ENCODE data around the gene TBC1D22A. TPM values are rescaled to one million over a fixed set of nuclear protein-coding genes. Genes with fewer than 3 reads are reported as not detected.
A peak's percentile ranks its signal among the peaks of the same experiment; 100 is the strongest.

TBC1D22A gene
- total and polyA plus RNA-seq, 2 experiments from 2014 or later, result 15.3 to 19.8 TPM

DNA sequence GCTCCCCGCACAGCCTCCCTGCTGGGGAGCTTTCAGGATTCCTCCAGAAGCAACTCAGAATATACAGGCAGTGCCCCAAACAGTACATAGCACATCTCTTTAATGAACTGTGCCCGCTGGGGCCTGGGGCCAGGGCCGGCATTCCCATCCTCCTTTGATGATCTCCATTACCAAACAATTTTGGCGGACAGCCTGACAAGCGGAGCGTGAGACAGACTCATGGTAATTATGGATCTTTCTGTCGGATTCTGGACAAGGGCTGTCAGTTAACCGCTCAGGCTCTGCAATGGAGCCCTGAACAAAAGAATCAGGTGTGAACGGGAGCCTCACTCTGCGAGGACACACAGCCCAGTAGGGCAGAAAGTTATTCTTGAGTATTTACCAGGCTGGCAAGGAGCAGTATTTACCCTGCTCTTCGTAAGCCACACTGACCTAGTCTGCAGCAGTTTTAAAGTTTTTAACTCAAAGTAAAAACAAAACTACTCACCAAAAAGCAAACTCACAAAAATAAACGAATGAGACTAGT, 174.0 kb downstream of the TBC1D22A start:
- peaks cover 36% of the 10 kb centered on the region for H3K4me1 ChIP-seq (ENCODE audit: insufficient read depth)
- TF ChIP-seq, protein P1, sequence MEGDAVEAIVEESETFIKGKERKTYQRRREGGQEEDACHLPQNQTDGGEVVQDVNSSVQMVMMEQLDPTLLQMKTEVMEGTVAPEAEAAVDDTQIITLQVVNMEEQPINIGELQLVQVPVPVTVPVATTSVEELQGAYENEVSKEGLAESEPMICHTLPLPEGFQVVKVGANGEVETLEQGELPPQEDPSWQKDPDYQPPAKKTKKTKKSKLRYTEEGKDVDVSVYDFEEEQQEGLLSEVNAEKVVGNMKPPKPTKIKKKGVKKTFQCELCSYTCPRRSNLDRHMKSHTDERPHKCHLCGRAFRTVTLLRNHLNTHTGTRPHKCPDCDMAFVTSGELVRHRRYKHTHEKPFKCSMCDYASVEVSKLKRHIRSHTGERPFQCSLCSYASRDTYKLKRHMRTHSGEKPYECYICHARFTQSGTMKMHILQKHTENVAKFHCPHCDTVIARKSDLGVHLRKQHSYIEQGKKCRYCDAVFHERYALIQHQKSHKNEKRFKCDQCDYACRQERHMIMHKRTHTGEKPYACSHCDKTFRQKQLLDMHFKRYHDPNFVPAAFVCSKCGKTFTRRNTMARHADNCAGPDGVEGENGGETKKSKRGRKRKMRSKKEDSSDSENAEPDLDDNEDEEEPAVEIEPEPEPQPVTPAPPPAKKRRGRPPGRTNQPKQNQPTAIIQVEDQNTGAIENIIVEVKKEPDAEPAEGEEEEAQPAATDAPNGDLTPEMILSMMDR (IDR thresholded peaks at IDR 0.05; ENCODE audit: poor library complexity), result no peak
- TF ChIP-seq EZH2phosphoT487 (IDR thresholded peaks at IDR 0.05; ENCODE audit: low read depth, severe bottlenecking, unreplicated experiment) (no peak), EZH2 (IDR thresholded peaks at IDR 0.05; ENCODE audit: borderline replicate concordance) (no peak)
- no peaks in the 10 kb centered on the region for H4K20me1 ChIP-seq (ENCODE audit: insufficient read depth, poor library complexity, severe bottlenecking)
- H3K27me3 ChIP-seq, result no peaks in the 10 kb centered on the region
- H3K9me2 ChIP-seq (replicated peaks; ENCODE audit: insufficient read depth), result no peaks in the 10 kb centered on the region
- no peaks in the 10 kb centered on the region for H3K36me3 ChIP-seq (replicated peaks; ENCODE audit: insufficient read depth, low read depth)
- no peaks in the 10 kb centered on the region for H3K9me3 ChIP-seq (ENCODE audit: low read depth)
- H2AFZ ChIP-seq, result no peak overlapping the region
- peak overlapping the region; percentile 98 for H3K27ac ChIP-seq
- H3K4me3 ChIP-seq, result no peak overlapping the region
- no peak for DNase-seq (ENCODE audit: low spot score)
- H3K79me2 ChIP-seq, result peaks cover 3% of the 10 kb centered on the region
- WGBS (ENCODE audit: low lambda C conversion rate, missing lambda C conversion rate), result 72% methylated on average over 12 of the region's 12 CpGs
- H3K4me2 ChIP-seq, result peak overlapping the region; percentile 39

DNA sequence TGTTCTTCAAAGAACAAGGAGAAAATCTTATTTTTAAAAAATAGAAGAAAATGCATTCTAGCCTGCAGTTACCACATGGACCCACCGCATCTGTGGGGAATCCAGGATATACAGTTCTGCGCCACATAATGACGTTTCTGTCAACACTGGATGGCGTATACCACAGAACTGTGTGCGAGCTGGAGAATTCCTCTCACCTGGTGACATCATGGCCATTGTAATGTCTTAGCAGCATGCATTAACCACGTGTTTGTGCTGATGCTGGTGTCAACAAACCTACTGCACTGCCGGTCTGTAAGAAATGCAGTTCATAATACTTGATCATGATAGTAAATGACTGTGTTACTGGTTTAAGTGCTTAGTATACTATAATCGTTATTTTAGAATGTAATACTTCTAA, 174.7 kb downstream of the TBC1D22A start:
- H3K36me3 ChIP-seq (replicated peaks; ENCODE audit: insufficient read depth, low read depth), result no peaks in the 10 kb centered on the region
- 81% methylated on average over 8 of the region's 8 CpGs for WGBS (ENCODE audit: low lambda C conversion rate, missing lambda C conversion rate)
- DNase-seq (ENCODE audit: low spot score), result no peak

GRCh38 chr22:46937939-46938338, 175.5 kb downstream of the TBC1D22A start:
- no peaks in the 10 kb centered on the region for H3K9me2 ChIP-seq (replicated peaks; ENCODE audit: insufficient read depth)
- H3K27ac ChIP-seq, result no peak overlapping the region
- H3K36me3 ChIP-seq (replicated peaks; ENCODE audit: insufficient read depth, low read depth), result no peaks in the 10 kb centered on the region
- TF ChIP-seq, protein P1 (IDR thresholded peaks at IDR 0.05; ENCODE audit: poor library complexity), result no peak
- TF ChIP-seq EZH2 (IDR thresholded peaks at IDR 0.05; ENCODE audit: borderline replicate concordance), result no peak
- WGBS (ENCODE audit: low lambda C conversion rate, missing lambda C conversion rate), result 94% methylated on average over 7 of the region's 7 CpGs
- no peak overlapping the region for H3K4me2 ChIP-seq
- no peak overlapping the region for H3K4me3 ChIP-seq
- H3K4me1 ChIP-seq (ENCODE audit: insufficient read depth), result peaks cover 39% of the 10 kb centered on the region
- no peak for DNase-seq (ENCODE audit: low spot score)
- no peaks in the 10 kb centered on the region for H4K20me1 ChIP-seq (ENCODE audit: insufficient read depth, poor library complexity, severe bottlenecking)
- H2AFZ ChIP-seq, result no peak overlapping the region
- H3K9me3 ChIP-seq (ENCODE audit: low read depth), result no peaks in the 10 kb centered on the region
- H3K27me3 ChIP-seq, result no peaks in the 10 kb centered on the region
- peaks cover 3% of the 10 kb centered on the region for H3K79me2 ChIP-seq

More for the DNA sequence above, 174.7 kb downstream of the TBC1D22A start:
- TF ChIP-seq EZH2 (IDR thresholded peaks at IDR 0.05; ENCODE audit: borderline replicate concordance) (no peak), EZH2phosphoT487 (IDR thresholded peaks at IDR 0.05; ENCODE audit: low read depth, severe bottlenecking, unreplicated experiment) (no peak)
- TF ChIP-seq, protein P1 (IDR thresholded peaks at IDR 0.05; ENCODE audit: poor library complexity), result no peak
- no peaks in the 10 kb centered on the region for H3K27me3 ChIP-seq
- H3K4me1 ChIP-seq (ENCODE audit: insufficient read depth), result peaks cover 37% of the 10 kb centered on the region
- H2AFZ ChIP-seq, result no peak overlapping the region
- H3K79me2 ChIP-seq, result peaks cover 3% of the 10 kb centered on the region
- peak overlapping the region; percentile 98 for H3K27ac ChIP-seq
- no peaks in the 10 kb centered on the region for H4K20me1 ChIP-seq (ENCODE audit: insufficient read depth, poor library complexity, severe bottlenecking)
- H3K4me2 ChIP-seq, result no peak overlapping the region
- H3K9me3 ChIP-seq (ENCODE audit: low read depth), result no peaks in the 10 kb centered on the region
- no peak overlapping the region for H3K4me3 ChIP-seq
- no peaks in the 10 kb centered on the region for H3K9me2 ChIP-seq (replicated peaks; ENCODE audit: insufficient read depth)
